GM19240 (cell line): Measurements from ENCODE around the gene EXD2.
"Not testable (repeated sequence)": the region's sequence is repeated elsewhere in the genome, so short reads cannot be mapped to it uniquely, and the experiment has no call there.

Source experiments
- DNase-seq: peaks from one replicate; pipeline ENCODE4 v3.0.0; 2011; ENCODE audit warnings: low spot score; ENCODE audit not compliant: insufficient read length

The EXD2 gene

DNA sequence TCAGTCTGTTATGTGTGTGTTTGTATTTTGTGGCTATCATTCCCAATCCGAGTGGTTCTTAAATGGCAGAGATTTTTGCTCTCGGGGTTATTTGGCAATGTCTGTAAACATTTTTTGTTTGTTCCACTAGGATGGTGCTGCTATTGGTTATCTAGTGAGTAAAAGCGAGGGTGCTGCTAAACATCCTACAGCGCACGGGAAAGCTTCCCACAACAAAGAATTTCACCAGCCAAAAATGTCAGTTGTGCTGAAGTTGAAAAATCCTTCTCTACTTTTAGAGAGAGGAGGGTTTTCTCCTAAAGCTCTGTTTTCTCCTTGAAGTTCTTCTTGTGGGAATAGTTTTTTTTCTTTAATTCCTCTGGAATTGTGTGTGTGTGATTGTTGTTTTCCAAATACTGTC is 2.4 kb downstream of the EXD2 start:
- DNase-seq: no peak

DNA sequence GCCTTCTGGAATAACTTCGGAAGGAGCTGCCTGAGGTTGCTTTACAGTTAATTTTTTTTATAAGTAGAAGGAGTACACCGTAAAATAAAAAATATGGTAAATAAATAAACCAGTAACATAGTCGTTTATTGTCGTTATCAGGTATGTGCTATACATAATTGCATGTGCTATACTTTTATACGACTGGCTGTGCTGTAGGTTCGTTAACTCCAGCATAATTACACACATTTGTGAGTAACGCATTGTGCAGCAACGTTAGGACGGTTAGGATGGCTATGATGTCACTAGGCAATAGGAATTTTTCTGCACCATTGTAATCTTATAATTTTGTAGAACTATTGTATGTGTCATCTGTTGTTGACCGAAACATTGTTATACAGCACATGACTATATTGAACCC is 8.5 kb downstream of the EXD2 start:
- no peak for DNase-seq

DNA sequence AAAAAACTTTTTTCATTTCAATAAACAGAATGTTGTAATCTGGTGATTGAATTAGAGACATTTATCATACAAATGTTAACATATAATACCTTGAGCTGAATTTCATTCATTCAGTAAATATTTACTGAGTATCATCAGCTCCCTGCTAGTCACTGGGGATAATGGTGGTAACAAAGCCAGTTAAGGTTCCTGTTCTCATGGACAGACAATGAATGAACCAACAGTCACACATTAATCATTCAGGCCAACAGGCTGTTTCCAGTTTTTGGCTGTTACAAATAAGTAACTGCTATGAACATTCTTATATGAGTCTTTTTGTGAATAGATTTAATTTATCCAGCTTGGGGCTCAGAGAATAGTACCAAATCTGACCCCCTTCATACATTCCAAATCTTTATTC is 13.5 kb downstream of the EXD2 start:
- no peak for DNase-seq

DNA sequence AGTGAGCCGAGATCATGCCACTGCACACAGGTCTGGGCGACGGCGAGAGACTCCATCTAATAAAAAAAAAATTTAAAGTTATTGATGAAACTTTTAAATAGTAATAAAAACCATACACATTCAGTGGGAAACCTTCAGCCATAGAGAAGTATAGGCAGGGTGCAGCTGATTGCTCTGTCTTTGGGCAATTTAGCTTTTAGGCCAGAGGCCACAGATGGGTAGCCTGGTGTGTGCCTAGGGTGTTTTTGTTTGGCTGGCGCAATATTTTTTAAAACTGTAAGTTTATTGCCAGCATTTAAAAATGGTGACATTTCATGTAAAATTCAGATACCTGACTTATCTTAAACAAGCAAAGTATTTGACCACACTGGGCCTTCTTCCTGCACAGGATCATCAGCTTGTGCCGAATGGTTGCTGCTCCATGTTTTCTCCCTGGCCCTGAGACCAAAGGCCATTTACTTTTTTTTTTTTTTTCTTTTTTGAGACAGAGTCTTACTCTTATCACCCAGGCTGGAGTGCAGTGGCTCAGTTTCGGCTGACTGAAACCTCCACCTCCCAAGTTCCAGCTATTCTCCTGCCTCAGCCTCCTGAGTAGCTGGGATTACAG is 16.2 kb downstream of the EXD2 start:
- DNase-seq: no peak

DNA sequence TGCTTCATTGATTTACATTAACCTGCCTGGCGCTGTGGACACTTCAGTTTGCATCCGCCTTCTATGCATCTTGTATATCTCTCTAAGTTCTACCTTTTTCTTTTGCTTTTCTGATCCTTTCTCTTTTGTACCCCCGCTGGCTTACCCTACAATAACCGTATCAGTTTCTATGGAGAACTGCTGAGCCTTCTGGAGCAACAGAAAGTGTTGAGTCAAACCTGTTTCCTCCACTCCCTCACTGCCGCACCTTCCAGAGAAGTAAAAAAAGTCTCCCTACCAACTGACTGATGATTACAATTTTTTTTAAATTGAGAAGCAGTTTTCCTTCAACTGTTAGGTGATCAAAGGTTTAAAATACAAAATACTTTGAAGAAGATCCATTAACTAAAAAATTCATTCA is 17.4 kb downstream of the EXD2 start:
- DNase-seq: no peak

DNA sequence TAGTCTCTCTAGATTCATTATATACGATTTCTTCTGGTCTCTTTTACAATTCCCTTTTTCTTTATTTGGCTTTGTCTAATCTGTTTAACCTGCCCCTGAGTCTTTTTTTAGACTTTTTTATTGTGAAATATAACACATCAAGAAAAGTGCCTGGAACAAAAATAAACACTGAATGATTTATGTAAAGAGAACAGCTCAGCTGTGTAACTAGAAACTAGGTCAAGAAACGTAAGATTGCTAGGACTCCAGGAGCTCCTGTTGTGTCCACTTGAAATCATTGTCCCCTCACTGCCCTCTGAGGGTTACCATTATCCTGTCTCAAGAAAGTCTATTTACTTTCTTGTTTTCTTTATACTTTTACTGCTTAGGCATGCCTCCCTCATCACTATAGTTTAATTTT is 23.1 kb downstream of the EXD2 start:
- no peak for DNase-seq

DNA sequence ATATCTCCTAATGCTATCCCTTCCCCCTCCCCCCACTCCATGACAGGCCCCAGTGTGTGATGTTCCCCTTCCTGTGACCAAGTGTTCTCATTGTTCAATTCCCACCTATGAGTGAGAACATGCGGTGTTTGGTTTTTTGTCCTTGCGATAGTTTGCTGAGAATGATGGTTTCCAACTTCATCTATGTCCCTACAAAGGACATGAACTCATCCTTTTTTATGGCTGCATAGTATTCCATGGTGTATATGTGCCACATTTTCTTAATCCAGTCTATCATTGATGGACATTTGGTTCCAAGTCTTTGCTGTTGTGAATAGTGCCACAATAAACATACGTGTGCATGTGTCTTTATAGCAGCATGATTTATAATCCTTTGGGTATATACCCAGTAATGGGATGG is 26.4 kb downstream of the EXD2 start:
- DNase-seq: not testable (repeated sequence)

DNA sequence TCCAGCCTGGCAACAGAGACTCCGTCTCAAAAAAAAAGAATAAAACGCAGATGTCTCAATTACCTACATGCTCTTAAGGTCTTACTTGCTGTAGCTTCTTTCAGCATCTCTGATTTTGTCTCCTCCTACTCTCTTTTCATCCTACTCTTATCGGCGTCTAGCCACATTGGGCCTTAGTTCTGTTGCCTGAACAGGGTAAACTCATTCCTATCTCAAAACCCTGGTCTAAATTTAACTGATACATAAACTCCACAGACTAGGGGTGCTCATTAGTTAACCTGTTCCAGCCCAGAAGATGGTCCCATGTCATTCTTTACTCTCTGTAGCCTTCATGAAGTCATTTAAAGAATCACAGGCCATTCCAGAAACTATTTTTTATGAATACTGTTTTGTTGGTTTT is 33.6 kb downstream of the EXD2 start:
- no peak for DNase-seq

DNA sequence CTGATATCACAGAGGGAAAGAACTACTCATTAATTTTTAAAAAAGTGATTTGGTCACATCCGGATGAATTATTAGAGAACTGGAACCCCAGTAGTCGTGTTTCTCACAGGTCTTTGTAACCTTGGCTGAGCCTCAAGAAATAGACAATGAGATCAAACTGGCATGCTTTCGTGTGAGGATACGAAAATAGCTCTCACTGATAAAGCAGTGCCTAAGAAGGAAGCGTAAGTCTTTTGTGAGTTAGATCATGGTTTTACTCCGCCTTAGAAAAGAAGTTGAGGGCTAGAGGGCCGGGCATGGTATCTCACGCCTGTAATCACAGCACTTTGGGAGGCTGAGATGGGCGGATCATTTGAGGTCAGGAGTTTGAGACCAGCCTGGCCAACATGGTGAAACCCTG is 34.9 kb downstream of the EXD2 start:
- no peak for DNase-seq

DNA sequence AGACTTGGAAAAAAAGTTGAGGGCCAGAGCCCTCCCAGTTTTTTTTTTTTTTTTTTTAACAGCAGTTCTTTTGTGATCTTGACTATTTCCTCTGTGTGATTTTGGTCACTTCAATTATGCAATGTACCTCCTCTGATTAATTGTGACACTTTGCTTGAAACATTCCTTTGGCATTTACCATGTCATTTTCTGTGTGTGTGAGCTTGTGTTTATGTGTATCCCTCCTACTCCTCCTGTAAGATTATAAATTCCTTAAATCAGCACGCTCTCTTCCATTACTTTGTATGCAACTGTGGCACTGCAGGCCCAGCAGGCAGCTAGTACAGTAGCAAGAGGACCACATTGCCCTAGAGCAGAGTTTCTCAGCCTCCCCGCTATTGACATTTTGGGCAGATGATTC is 35.4 kb downstream of the EXD2 start:
- no peak for DNase-seq

DNA sequence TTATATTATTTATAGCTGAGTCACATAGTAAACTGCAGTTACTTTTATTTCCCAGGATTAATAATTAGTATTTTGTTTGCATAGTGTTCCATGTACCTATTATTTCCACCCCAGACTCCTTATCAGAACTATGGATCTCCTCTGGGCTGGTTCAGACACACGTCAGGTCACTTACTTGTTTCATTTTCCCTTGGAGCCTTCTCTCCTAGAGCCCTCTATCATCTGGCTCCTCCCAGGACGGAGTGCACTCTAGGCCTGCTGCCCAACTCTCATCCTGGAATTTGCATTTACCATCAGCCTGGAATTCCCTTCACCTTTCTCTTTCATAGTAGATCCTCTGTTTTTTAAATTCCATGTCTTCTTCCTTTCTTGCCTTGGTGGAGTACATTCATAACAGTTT is 40.2 kb downstream of the EXD2 start:
- no peak for DNase-seq

DNA sequence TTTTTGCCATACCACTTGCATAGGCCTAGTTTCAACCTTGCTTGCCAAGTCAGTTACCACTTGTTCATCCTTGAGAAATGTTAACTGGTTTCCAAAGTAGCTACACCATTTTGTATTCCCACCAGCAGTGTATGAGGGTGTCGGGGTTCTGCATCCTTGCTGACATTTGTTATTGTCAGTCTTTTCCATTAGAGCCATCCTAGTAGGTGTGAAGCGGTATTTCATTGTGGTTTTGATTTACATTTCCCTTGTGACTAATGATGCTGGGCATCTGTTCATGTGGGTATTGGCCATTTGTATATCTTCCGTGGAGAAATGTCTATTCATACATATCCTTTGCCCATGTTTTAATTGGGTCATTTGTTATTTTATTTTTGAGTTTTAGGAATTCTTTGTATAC is 41.1 kb downstream of the EXD2 start:
- DNase-seq: no peak

DNA sequence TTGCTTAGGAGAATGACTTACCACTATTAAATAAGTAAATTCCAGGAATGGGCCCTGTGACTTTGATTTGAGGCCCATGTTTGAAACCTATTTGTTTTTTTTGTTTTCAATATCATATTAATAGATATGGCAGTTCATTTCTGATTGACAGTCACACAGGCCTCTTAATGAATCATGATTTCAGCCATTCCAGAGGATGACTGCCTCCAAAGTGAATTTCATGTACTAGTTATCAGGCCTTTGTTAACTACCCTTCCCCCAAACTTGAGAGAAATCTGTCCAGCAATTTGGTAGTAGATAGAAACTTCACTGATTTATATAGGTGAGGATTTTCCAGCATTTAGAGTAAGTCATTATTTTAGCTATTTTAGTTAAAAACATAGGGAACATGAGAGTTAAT is 42.8 kb downstream of the EXD2 start:
- DNase-seq: no peak

DNA sequence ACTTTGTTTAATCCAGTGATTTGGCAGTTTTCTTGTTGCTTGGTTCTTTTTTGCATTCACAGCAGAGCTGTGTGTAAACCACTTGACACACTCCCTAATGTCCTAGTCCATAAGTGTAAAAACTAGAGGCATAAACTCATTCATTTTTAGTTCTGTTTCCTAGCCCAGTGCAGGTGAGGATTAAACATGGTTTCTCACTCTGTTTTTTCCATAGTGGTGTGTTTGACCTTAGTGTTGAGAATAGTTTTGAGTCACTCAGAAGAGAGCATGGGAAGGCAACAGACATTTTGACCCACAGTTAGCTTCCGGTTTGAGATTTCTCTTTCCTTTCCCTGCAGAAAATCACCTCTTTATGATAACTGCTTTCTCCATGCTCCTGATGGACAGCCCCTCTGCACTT is 44.4 kb downstream of the EXD2 start:
- no peak for DNase-seq

DNA sequence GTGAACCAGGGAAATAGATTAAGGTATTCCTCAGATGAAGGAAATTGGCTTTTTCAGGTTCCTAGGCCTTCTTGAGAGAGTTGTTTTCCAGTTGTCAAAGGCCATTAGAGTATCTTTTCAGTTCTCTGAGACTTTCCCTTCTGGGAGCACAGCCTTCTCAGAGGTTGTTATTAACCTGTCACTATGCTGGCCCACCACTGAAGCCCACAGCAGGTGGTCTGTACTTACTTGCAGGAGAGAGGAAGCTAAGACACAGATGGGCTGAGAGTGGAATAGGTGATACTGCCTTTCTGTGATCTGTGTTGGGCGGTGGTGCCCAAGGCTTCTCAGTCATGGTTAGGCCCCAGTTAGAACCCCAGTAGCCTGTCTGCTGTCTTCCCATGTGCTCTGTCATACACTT is 45.8 kb downstream of the EXD2 start:
- DNase-seq: no peak

DNA sequence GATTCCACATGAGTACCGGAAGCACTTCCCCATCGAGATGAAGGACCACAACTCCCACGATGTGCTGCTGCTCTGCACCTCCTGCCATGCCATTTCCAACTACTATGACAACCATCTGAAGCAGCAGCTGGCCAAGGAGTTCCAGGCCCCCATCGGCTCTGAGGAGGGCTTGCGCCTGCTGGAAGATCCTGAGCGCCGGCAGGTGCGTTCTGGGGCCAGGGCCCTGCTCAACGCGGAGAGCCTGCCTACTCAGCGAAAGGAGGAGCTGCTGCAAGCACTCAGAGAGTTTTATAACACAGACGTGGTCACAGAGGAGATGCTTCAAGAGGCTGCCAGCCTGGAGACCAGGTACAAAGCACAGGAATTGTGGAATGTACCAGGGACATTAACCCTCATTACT is 46.3 kb downstream of the EXD2 start:
- no peak for DNase-seq

DNA sequence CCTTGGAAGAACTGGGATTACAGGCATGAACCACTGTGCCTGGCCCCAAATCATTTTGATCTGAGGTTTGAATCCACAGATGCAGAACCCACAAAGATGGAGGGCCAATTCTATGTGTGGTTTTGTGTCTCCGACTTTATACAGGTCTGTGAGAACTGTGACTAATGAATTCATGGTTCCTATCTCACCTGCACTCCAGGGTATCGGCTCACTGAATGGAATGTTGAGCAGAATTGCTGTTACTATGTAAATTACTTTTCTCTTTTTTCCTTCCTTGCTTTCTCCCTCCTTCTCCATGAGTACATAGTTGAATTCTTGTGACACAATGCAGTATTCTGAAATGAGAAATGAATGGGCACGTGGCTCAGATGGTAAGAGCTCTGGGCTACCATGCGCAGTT is 47.6 kb downstream of the EXD2 start:
- no peak for DNase-seq

DNA sequence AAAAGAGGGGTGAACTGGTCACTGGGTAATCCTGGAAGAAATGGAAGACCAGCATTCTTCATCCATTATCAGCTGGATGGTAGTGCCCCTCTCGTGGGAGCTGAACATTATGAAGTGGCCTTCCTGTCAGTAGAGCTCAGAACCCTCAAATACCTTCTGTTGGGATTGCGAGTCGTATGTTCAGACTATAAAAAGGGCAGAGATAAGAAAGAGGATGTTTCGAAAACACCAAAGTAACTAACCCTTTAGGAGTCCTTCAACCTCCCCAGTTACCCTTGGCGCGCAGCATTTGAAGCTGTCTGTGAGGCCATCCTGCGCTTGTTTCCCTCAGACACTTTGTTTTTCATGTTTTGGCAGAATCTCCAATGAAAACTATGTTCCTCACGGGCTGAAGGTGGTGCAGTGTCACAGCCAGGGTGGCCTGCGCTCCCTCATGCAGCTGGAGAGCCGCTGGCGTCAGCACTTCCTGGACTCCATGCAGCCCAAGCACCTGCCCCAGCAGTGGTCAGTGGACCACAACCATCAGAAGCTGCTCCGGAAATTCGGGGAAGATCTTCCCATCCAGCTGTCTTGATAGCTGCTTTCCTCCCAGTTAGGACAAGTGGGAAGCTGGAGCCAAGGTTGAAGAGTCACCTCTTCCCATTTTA is 49.4 kb downstream of the EXD2 start:
- no peak for DNase-seq

DNA sequence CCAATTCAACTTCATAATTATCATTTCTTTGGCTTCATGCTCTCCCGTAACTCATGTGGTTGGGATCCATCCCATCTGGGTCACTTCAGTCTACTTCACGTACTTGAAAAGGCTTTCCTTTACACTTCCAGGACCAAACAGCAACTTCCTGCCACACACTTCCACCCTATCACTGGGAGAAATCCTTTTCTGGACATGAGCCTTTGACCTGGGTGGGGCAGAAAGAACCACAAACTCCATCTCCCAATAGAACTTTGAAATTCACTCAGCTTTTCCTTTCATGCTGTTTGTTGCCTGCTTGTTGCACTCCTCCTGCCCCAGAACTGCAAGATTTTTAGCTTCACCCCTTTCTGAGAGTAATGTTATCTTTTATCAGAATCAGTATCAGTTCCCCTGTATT is 50.3 kb downstream of the EXD2 start:
- no peak for DNase-seq

DNA sequence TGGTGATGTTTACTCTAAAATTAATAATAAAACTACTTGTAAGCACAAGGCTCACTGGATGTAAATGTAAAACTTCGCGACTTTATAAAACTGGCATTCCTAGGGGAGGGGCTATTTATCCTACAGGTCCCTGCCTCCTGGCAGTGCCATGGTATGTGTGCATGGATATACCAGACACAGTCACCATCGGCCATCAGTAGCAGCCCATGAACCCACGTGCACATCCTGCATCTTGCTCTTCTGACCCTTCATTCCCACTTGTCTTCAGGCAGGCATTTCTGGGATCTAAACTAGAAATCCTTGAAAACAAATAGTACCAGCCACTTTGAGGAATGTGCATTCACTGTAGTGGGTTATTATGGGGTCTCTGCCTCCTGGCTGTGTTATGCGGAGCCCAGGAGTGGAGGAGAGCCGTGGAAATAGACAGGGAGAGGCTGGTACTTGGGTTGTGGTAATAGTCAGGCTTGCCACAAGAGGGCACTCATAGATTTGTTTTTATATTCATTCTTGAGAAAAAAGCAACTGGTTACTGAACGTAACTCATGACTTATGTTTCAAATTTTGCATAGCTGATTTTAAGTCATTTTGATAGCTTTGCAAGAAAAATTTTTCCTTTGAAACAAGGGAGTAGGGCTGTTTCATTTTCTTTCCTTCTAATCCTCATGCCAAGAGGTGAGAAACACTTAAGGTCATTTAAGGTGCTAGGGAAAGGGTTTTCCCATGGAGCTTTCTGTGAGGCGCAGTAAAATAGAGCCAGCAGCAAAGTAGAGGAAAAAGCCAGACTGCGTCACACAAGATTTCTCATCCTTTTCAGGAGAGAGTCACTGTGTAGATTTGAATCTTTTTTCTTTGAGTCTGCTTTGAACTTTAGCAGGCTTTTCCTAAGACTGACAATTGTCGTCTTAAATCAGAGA is 51.3 kb downstream of the EXD2 start:
- DNase-seq: peak; percentile 55

DNA sequence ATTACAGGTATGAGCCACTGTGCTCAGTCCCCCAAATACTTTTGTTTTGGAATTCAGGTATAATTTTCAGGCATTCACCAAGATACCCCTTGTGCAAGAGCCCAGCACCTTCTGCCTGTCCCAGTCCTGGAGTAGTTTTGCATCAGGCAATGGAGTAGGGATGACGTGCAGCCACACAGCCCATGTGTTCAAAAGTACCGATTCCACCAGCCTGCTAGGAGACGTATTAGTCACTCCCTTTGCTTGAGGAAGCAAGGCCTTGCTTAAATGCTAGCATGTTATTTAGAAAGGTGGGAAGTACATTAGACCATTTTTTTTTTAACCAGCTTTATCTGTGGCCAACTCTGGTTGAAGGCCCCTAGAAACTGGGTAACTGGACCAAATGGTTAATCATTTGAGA is 53.6 kb downstream of the EXD2 start:
- no peak for DNase-seq

DNA sequence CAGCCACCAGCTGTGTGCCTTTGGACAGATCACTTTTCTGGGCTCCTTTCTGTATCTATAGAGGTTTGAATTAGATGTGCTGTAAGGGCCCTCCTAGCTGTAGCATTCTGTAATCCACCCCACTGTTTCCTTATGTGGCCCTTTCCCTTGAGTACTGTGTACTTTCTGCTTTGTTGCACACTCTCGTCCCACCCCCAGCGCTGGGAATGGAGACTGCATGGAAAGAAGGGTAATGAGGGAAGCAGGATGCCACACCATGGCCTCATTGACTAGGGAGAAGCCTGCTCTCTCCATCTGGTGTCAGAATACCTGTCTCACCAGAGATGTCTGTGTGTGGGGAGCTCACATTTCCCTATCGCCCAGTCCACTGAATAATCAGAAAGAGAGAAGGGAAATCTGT is 55.0 kb downstream of the EXD2 start:
- no peak for DNase-seq
